ENCODE measurements around the gene CD180.

CD180 gene

DNA sequence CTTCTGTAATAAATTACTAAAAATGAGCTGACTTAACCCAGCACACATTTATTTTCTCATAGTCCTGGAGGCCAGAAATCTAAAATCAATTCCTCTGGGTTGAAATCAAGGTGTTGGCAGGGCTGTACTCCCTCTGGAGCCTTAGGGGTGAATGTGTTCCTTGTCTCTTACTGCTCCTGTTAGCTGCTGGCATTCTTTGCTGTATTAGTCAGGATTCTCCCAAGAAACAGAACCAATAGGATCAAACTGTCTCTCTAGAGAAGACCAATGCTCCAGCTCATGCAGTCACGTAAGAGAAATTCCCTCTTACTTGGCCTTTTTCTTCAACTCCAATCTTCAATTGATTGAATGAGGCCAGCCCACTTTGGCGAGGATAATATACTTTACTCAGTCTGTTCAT, 15.3 kb upstream of the CD180 start:
- DNase-seq (ENCODE audit: low read depth): peak; percentile 60

DNA sequence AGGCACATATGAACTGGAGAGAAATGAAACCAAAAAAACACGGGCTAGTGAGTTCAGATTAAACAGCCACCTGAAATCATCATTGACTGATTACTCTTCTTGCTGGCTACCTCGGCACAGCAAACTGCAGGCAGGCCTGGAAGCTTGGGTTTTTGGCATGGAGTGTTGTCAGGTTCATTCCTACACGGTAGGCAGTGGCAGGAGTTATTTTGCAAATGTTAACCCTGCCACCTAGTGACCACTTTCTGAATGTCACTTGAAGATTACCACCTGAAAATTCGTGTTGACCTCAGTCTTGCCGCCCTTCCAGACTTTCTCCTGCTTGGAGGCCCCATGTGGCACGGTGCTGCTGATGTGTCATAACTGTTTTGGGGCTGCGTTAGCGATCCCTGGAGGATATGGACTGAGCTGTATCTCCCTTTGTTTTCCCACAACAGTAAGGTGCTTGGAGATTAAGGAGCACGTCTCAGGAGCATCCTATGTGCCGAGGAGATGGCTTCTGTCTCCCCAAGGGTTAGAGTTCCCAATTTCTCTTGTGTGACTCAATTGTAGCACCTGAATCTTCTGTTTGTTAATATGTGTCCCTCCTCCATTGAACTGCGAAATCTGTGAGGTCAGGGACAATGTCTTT, 12.7 kb upstream of the CD180 start:
- peak; percentile 60 for DNase-seq (ENCODE audit: low read depth)

DNA sequence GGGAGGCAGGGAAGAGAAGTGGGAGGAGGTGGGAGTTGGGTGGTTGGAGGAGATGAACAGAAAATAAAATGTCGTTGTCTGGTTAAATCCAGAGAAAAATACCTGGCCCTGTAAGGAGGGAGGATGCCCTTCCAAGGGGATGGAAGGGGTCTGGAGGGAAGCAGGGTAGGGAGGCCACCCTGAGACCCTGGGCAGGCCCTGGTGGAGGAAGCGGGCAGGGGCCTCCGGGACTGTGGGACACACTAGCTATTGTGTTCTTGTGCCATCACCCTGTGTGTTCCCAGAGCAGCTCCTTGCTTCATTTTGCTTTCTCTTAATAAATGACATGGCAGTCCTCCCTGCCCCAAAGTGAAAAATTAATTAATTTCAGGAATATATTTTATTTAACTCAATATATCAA, 11.8 kb upstream of the CD180 start:
- DNase-seq (ENCODE audit: low read depth): no peak

DNA sequence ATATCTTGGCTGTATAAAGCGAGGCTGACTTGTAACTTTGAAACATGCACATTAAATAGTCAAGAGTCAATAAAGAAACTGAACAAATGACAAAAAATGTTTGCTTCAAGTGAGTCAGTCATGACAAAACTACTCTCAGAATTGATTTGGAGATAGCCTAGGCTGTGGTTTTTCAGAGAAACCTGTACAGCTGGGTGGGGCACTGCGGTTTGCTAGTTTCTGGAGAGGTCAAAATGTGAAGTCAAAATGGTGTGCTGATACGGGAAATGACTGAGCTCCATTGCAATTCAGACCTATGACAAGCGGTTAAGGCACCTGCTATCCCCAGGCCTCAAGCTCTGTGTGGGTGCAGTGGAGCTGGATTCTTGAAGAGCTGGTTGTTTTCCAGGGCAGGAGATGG, 10.3 kb upstream of the CD180 start:
- peak; percentile 77 for DNase-seq (ENCODE audit: low read depth)

DNA sequence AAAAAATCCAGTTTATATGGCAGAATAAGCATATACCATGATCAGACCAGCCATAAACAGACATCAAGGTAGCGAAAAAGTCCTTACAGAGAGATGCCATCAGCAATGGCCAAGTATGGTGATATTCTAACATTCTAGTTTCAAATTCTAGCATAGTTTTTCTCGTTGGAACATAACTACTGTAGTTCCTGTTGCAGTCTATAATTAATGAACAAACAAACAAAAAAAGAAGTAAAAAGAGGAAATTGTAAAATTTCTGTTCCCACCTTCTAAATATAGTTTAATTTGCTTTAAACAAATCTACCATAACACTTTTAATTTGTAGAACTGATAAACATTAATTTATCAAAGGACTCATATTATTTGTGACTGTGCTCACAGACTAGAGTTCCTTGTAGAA, 9.9 kb upstream of the CD180 start:
- no peak for DNase-seq (ENCODE audit: low read depth)

DNA sequence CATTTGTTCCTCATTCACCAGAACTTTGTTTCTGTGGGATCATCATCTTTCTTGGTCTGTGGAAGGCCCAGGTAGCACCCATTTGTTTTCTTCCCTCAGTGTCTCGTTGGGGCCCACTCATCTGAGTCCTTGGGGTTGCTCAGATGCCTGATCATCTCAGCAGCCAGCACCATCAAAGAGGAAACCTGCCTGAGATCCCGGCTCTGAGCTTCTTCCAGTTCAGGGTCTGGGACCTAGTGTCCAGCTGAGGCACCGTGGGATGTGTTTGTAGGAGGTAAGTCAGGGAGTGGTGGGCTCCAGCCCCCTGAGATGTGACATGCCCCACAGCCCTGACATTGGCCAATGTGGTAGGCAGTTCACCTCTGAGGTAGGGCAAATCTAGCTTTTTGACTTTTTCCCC, 9.4 kb upstream of the CD180 start:
- no peak for DNase-seq (ENCODE audit: low read depth)

DNA sequence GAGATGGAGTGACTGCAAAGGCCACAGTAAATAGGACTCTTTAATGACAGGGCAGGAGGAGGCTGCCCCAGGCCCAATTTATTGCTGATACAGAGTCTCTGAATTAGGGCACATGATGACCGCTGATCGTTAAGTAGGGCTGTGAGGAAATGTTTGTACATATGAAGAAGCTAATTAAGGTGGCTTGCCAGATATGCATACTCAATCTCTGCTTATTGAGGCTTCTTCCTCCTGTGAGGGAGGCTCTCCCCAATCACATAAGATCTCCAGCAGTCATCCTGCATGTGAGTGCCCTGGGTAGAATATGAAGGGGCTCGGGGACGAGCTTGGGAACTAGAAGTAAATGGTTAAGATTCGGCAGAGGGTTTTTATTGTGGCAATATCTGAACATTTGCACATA, 8.2 kb upstream of the CD180 start:
- no peak for DNase-seq (ENCODE audit: low read depth)

DNA sequence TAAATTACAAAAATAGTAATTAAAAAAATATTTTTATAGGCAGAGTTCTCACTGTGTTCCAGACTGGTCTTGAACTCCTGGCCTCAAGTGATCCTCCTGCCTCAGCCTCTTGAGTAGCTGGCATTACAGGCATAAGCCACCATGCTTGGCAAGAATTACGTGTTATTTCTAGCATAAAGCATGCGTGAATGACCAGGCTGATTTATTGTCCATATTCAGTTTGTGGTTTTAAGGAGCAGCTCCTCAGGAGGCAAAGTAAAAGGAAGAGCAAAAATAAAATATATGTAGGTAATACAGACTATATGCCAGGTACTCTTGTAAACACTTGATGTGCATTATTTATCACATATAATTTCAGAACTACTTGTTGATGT, 7.1 kb upstream of the CD180 start:
- DNase-seq (ENCODE audit: low read depth): no peak

DNA sequence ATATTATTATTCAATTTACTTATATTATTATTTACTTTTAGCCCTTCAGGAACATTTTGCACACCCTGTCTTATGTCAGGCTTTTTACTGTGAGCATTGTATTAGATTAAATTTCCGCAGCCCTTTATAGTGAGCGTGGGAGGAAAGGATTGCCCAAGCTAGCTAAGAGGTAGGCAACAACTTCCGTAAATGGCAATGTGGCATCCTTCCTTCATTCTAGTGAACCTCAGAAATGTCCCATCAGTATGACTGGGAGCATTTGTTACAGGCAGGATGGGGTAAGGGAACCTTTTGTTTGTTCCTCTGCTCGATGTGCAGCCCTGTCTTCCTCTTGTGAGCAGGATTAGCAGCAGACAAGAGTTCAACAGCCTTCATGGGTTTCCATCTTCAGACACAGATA, 6.2 kb upstream of the CD180 start:
- DNase-seq (ENCODE audit: low read depth): no peak

DNA sequence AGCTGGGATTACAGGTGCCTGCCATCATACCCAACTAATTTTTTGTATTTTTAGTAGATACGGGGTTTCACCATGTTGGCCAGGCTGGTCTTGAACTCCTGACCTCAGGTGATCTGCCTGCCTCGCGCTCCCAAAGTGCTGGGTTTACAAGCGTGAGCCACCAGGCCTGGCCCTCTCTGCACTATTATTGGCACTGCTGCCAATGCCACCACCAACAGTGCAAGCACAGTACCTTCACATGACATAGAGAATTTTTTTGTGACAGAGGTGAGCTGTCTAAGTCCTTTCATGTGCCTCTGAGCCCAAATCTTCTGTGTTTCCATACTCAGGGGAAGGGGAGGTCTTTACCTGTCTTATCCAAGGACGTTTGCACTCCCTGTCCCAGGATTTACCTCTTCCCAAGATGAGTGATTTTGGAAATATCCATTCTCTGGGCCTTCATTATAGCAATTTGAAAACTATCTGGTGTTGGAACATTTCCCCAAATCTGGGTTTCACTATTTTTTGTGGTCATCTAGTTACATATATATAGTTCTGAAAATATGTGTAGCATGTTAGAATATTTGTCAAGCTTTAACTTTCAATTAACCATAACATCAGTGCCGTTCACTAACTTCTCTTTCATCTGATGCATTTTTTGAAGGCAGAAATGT, 5.4 kb upstream of the CD180 start:
- DNase-seq (ENCODE audit: low read depth): no peak

DNA sequence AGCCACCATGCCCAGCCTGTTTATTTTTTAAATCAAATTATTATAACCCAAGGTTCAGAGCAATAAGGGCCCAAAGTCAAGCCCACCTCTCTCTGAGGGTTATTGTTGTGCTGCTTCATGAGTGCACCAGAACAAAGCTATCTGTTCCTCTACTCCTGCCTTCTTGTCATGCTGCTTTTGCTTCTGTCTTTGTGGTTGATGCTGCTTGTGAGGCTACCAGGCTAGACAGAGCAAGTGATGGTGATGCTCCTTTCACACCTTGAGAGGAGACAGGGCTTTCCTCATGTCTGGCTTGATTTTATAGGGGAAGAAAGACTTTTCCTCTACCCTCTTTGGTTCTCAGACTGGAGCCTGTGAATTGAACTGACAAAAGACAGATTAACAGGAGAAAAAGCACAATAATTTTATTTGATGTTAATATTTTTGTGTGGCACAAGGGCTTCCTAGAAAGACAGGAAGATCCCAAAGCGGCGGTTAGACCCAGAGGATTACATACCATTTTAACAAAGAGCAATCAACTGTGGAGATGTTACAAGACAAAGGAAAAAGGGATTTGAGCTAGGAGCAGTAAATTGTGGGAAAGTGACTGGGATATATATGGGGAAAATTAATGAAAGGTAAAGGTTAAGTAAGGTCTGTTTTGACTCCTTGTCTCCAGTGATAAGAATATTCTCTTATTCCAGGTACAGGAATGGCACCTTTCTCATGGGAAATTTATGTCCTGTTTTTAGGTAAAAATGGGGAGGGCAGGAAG, 4.4 kb upstream of the CD180 start:
- DNase-seq (ENCODE audit: low read depth): no peak

DNA sequence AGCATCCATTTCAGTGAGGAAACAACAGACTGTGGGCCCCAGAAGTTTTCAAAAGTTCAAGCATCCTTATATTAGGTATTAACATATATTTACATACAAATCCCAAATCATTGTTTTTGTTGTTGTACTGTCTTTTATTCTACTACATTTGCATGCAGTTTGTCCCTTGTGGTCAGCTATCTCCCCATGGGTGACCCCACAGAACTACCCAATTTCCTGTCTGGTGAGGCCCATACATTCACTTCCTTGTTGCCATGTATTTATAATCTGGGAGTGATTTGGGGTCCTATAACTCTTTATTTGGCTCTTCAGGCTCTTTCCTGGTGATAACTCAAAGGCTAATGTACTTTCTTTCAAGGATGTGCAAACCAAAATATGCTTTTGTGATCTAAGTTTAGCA, 3.3 kb upstream of the CD180 start:
- no peak for DNase-seq (ENCODE audit: low read depth)

DNA sequence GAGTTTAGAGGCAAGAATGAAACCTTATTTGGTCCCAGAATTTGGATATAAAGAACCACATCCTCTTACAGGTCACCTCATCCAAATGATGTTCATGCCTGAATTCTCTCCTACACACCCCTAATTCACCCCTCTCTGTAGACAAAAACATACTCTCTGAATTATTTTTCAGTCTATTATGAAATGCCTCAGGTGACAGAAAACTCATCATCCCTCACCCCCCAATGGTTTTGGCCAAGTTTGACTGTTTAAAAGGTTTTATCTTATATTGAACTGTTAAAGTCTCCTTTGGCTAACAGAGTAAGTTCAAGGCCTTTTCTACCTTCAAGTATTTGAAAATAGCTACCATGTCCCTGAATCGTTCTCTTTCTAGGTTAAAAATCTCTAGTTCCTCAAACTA, 2.3 kb upstream of the CD180 start:
- no peak for DNase-seq (ENCODE audit: low read depth)

DNA sequence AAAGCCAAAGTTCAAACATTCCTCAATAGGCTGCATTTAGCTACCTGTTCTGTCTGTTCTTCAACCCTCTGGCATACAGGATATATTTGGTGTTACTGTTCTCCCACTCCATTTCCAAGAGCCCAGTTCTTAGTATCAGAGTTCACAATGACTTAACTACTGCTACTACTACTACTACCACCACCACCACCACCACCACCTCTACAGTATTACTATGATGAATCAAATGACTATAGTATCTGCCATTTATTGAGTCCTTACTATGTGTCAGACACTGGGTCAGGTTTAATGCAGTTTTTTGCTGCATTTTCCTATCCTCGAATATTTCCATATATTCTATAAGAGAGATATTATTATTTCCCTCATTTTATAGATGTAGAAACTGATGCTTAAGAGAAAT, 937 bp upstream of the CD180 start:
- DNase-seq (ENCODE audit: low read depth): no peak

DNA sequence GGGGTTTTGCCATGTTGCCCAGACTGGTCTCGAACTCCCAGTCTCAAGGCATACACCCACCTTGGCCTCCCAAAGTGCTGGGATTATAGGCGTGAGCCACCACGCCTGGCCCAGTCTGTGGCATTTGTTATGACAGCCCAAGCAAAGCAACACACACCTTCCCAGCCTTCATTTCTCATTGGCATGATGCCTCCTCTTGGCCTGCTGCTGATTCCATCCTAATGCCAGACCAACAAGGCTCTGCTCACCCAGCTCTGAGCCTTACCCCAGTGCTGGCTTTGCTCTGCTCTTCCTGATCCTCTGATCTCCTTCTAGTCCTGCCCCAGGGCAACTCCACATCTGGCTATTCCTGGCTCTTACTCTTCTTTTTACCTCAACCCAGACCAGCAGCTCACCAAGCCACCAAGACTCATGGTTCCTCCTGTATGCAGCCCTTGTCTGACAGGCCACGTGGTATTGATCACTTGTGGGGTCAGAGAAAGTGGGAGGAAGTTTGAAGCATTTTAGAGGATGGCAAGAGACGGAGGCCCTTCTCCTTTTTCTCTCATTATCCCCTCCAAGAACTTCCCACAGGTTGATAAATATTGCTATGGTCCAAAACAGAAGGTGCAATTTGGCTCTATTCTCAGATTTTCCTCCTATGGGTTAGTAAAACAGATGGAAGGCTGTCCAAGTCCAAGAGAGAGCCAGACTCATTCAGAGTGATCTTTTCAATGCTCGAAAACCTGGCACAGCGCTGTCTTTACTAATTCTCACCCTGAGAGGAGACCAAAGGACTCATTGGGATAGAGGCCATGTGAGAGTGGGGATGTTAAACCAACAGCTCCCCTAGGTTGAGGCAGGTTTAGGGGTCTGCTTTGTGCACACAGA, 958 bp downstream of the CD180 start:
- DNase-seq (ENCODE audit: low read depth): no peak

DNA sequence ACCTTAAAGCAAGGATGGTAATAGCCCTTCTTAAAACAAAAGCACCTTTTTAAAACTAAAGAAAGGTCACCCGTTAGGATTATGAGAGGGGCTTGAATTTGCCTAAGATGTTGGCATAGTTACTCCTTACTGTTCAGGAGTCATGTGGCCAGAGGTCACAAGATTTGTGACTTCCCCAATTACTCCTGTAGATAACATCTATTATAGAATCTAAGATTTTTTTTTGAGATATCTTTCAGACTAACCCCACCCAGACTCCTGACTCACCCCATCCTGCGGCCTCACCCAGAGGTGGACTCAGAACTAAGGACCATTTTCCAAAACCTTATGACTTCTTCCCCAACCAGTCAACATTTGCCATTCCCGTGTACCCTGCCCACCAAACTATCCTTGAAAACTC, 2.4 kb downstream of the CD180 start:
- no peak for DNase-seq (ENCODE audit: low read depth)

DNA sequence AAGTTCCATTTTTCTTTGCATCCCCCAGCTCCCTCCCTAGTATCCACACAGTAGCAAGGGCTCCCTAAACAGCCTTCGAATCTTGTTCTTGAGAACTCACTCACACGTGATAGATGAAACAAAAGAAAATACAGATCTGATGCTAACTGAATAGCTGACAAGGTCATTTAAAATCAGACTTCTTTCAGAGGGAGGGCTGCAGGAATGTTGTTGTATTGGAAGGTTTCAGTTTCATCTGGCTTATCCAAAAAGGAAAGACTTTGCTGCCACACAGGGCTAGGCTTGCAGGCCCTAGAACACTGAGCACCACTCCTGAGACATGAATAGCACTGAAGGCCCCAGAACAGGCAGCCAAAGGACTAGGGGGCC, 3.2 kb downstream of the CD180 start:
- DNase-seq (ENCODE audit: low read depth): no peak

DNA sequence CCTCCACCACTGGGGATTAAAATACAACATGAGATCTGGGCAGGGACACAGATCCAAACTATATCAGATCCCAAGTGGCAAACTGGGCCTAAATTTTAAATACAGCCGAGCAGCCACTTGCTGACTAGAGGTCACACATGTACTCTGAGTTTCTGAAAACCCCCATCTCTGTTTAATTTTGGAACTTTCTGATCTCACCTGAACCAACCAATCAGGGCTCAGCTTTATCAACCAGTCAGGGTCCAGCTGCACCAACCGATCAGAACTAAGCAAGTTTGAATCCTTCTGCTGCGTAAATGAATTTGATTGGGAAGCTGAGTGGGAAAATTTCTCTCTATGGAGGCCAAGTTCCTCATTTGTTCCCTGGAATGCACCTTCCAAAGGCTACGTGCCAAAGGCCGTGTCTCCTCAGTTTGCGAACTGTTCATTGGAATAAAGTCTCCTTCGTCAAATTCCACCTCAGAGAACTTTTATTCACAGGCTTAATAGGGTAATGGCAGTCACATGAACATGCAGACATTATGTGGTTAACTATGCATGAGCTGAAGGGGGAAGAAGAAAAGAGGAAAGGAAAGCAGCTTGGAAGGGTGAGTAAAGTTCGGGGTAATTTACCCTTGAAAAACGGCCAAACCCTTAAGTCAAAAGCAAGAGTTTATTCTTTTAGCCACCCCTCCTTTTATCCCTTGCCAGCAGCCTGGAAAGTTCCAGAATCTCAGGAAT, 3.7 kb downstream of the CD180 start:
- no peak for DNase-seq (ENCODE audit: low read depth)

DNA sequence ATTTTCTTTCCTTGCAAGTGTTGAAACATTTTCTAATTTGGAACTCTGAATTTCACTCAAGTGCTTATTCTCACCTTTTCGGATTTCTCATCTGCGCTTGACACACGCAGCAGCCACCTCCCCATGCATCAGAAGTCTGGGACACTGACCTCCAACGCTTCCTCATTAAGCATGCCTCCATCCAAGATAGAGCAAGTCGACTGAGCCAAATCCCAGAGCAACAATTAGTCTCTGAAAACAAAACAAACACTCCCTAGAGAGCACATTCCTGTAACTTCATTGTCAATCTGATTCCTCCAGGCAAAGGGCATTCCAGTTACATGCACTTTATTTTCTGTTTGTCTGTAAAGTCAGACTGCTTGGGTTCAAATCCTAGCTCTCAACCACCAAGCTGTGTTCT, 5.7 kb downstream of the CD180 start:
- no peak for DNase-seq (ENCODE audit: low read depth)

DNA sequence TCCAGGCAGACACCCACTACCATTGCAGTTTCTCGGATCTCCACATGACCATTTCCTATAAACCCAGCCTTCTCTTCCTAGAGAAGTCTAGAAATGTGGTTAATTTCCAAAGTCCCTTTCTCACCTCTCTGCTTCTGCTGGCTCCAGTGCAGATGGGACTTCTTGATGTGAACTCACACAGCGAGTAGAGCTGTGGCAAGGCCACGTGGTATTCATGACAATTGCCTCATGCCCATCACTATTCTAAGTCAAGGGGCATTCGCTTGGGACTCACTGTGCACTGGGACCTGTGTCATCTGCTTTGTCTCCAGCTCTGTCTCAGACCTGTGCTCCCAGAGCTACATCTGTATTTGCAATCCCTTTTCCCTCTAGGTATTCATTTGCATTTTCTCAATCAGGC, 6.2 kb downstream of the CD180 start:
- no peak for DNase-seq (ENCODE audit: low read depth)

DNA sequence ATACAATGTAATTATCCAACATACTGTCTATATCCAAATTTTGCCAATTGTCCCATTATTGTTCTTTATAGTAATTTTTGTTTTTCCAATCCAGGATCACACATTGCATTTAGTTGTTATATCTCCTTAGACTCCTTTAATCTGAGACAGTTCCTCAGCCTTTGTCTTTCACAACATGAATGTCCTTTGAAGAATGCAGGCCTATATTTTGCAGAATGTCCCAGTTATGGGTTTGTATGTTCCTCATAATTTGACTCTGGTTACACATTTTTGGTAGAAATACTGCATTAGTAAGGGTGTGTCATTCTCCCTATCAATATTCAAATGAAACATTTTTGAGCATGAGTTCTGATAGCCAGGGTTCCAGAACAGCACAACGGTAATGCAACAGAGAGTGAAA, 6.7 kb downstream of the CD180 start:
- no peak for DNase-seq (ENCODE audit: low read depth)

DNA sequence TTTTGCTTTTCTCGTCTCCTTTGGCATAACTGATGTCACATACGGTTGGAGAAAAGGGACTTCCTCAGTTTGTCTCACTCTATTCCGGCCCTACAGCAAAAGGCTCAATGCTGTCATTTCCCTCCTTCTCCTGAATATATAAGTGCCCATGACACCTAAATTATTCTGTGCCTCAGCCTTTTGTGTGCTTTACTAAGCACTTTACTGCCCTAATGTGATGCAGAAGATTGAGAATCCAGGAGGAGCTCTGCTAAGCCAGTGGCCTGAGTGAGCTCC, 7.6 kb downstream of the CD180 start:
- DNase-seq (ENCODE audit: low read depth): no peak

All from HS-5 (cell line).